ENCODE data around the gene SDF2.

The SDF2 gene

DNA sequence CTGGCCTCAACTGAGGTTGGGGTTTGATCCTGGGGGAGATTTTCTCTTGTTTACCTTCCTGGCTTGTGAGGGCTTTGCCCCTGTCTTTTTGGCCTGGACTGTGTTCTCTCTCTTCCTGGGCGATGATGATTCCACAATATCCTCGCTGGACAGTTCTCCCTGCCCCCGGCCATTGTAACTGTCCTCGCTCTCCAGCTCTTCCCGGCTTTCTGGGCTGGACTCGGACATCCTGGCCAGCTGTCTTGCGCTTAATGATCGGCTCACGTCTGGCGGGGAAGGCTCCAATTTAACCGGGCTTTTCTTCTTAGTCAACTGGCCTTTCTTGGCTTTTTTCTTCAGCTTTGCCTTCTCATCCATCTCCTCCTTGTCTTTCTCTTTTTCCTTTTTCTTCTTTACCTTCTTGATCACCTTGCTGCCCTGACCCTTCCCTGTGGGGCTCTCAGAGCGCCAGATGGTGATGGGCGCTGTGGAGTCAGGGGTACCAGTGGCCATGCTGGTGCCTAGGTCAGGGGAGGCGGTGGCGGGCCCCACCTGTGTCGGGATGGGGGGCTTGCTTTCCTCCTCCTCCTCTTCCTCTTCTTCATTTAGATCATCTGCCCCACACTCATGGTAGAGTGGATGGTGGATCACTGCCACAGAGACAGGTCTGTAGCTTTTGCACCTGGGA lies 42.0 kb upstream of the SDF2 start:
- TF ChIP-seq TEAD4 (IDR thresholded peaks at IDR 0.05) (no peak), RAD21 (IDR thresholded peaks at IDR 0.05; ENCODE audit: low read depth) (no peak), NFIC (IDR thresholded peaks at IDR 0.05) (no peak), FOXM1 (IDR thresholded peaks at IDR 0.05; ENCODE audit: borderline replicate concordance, low read depth) (no peak), YY1 (IDR thresholded peaks at IDR 0.05; ENCODE audit: low read depth) (no peak), EGR1 (IDR thresholded peaks at IDR 0.05) (no peak)
- TF ChIP-seq, protein P1, sequence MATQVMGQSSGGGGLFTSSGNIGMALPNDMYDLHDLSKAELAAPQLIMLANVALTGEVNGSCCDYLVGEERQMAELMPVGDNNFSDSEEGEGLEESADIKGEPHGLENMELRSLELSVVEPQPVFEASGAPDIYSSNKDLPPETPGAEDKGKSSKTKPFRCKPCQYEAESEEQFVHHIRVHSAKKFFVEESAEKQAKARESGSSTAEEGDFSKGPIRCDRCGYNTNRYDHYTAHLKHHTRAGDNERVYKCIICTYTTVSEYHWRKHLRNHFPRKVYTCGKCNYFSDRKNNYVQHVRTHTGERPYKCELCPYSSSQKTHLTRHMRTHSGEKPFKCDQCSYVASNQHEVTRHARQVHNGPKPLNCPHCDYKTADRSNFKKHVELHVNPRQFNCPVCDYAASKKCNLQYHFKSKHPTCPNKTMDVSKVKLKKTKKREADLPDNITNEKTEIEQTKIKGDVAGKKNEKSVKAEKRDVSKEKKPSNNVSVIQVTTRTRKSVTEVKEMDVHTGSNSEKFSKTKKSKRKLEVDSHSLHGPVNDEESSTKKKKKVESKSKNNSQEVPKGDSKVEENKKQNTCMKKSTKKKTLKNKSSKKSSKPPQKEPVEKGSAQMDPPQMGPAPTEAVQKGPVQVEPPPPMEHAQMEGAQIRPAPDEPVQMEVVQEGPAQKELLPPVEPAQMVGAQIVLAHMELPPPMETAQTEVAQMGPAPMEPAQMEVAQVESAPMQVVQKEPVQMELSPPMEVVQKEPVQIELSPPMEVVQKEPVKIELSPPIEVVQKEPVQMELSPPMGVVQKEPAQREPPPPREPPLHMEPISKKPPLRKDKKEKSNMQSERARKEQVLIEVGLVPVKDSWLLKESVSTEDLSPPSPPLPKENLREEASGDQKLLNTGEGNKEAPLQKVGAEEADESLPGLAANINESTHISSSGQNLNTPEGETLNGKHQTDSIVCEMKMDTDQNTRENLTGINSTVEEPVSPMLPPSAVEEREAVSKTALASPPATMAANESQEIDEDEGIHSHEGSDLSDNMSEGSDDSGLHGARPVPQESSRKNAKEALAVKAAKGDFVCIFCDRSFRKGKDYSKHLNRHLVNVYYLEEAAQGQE (IDR thresholded peaks at IDR 0.05; ENCODE audit: low read depth) = no peak
- TF ChIP-seq, protein P2, sequence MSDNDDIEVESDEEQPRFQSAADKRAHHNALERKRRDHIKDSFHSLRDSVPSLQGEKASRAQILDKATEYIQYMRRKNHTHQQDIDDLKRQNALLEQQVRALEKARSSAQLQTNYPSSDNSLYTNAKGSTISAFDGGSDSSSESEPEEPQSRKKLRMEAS (IDR thresholded peaks at IDR 0.05) = no peak

DNA sequence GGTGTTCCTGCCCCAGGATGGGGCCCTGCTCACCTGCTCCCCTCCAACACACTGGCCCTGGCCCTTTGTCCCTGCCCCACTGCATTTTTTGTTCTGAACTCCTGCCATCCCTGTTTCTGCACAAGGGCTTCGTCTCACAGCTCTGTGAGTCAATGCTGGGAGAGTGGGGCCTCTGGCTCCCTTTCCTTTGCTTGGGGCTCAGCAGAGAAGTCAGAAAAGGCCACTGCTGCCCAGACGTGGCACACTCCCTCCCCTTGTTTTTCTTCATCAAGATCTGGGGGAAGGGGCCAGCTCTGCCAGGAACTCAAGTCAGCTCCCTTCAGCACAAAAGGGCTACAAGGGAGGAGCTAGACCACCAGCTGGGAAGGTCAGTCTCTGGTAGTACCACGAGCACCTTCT lies 41.0 kb upstream of the SDF2 start:
- no peak for TF ChIP-seq FOXM1 (IDR thresholded peaks at IDR 0.05; ENCODE audit: borderline replicate concordance, low read depth)
- TF ChIP-seq EGR1 (IDR thresholded peaks at IDR 0.05) = no peak
- TF ChIP-seq YY1 (IDR thresholded peaks at IDR 0.05; ENCODE audit: low read depth) = no peak
- TF ChIP-seq, protein P2 (IDR thresholded peaks at IDR 0.05) = no peak
- TF ChIP-seq, protein P1 (IDR thresholded peaks at IDR 0.05; ENCODE audit: low read depth) = no peak
- TF ChIP-seq CREB1 (IDR thresholded peaks at IDR 0.05; ENCODE audit: low read depth) = no peak
- no peak for TF ChIP-seq RAD21 (IDR thresholded peaks at IDR 0.05; ENCODE audit: low read depth)
- TF ChIP-seq EP300 (IDR thresholded peaks at IDR 0.05; ENCODE audit: borderline replicate concordance) = no peak
- no peak for TF ChIP-seq TAF1 (IDR thresholded peaks at IDR 0.05; ENCODE audit: low read depth)
- TF ChIP-seq TCF12 (IDR thresholded peaks at IDR 0.05; ENCODE audit: low read depth) = no peak

DNA sequence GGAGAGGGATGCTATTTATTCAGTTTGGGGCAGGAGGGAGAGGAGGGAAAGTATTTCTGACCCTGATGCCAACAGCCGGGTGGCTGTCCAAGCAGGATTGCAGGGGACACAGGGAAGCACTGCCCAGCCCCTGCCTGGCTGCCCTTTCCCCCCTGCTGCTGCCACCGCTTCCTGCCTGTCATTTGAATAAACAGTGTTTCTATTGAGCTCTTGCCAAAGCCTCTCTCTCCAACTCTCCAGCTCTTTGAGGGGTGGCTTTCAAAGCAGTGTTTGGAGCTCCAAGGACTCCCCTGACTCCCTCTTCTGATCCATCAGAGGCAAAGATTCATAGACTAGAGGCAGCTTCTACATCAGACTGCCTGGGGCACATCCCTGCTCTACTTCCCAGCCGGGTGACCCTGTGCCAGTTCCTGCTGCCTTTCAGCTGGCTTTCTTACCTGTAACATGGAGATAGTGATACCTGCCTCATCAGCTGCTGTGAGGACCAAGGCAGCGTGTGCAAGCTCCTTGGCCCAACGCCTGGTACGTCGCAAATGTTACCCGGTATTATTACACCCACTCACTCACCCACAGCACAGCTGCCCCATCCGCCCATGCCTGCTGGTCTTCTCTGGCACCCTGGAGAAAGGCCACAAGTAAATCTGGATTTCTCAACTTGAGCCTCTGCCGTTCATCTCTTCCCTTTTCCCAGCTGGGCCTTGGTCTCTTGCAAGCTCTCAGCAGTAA lies 40.5 kb upstream of the SDF2 start:
- TF ChIP-seq, protein P1 (IDR thresholded peaks at IDR 0.05; ENCODE audit: low read depth) = no peak
- no peak for TF ChIP-seq EP300 (IDR thresholded peaks at IDR 0.05; ENCODE audit: borderline replicate concordance)
- no peak for TF ChIP-seq TAF1 (IDR thresholded peaks at IDR 0.05; ENCODE audit: low read depth)
- no peak for TF ChIP-seq ZBTB7A (IDR thresholded peaks at IDR 0.05; ENCODE audit: low read depth)
- TF ChIP-seq NFIC (IDR thresholded peaks at IDR 0.05) = no peak
- TF ChIP-seq EGR1 (IDR thresholded peaks at IDR 0.05) = no peak
- TF ChIP-seq TCF12 (IDR thresholded peaks at IDR 0.05; ENCODE audit: low read depth) = no peak
- no peak for TF ChIP-seq CREB1 (IDR thresholded peaks at IDR 0.05; ENCODE audit: low read depth)
- TF ChIP-seq RAD21 (IDR thresholded peaks at IDR 0.05; ENCODE audit: low read depth) = no peak
- TF ChIP-seq, protein P3, sequence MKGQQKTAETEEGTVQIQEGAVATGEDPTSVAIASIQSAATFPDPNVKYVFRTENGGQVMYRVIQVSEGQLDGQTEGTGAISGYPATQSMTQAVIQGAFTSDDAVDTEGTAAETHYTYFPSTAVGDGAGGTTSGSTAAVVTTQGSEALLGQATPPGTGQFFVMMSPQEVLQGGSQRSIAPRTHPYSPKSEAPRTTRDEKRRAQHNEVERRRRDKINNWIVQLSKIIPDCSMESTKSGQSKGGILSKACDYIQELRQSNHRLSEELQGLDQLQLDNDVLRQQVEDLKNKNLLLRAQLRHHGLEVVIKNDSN (IDR thresholded peaks at IDR 0.05) = no peak
- TF ChIP-seq, protein P2 (IDR thresholded peaks at IDR 0.05) = no peak
- no peak for TF ChIP-seq CEBPB (IDR thresholded peaks at IDR 0.05)
- TF ChIP-seq TEAD4 (IDR thresholded peaks at IDR 0.05) = no peak
- TF ChIP-seq YY1 (IDR thresholded peaks at IDR 0.05; ENCODE audit: low read depth) = no peak
- no peak for TF ChIP-seq FOXM1 (IDR thresholded peaks at IDR 0.05; ENCODE audit: borderline replicate concordance, low read depth)

DNA sequence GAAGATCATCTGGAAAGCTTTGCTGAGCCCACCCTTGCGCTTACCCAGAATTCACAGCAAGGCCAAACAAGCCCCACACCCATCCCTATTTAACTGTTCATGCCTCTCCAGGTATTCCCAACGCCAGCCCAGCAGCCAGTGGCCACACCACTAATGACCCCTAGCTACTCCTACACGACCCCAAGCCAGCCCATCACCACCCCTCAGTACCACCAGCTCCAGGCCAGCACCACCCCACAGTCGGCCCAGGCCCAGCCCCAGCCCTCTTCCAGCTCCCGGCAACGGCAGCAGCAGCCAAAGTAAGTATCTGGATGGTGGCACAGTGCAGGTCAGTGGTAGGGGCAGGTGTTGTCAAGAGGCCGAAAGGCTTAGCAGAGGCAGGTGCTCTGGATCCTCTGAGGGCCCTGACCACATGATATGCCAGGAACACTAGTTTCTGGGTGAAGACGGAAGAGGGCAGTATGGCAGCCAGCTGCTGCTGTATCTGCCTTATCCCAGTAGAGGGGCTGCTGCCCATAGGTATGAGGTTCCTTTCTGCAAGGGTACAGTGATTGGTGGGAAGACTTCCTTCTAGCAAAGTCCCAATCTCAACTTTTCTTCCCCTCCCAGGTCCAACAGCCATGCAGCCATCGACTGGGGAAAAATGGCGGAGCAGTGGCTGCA lies 39.3 kb upstream of the SDF2 start:
- TF ChIP-seq TCF12 (IDR thresholded peaks at IDR 0.05; ENCODE audit: low read depth) = no peak
- no peak for TF ChIP-seq TAF1 (IDR thresholded peaks at IDR 0.05; ENCODE audit: low read depth)
- TF ChIP-seq RAD21 (IDR thresholded peaks at IDR 0.05; ENCODE audit: low read depth) = no peak

Data from Ishikawa (cell line).